GM19467 (cell line): ENCODE results near the gene UBAP2L.

Experiments
- ATAC-seq: cut with Tn5 transposase; IDR thresholded peaks from one replicate; pipeline ENCODE4 v1.9.1; 2021; ENCODE audit warnings: mild to moderate bottlenecking, moderate library complexity; ENCODE audit not compliant: unreplicated experiment

The UBAP2L gene, protein sequence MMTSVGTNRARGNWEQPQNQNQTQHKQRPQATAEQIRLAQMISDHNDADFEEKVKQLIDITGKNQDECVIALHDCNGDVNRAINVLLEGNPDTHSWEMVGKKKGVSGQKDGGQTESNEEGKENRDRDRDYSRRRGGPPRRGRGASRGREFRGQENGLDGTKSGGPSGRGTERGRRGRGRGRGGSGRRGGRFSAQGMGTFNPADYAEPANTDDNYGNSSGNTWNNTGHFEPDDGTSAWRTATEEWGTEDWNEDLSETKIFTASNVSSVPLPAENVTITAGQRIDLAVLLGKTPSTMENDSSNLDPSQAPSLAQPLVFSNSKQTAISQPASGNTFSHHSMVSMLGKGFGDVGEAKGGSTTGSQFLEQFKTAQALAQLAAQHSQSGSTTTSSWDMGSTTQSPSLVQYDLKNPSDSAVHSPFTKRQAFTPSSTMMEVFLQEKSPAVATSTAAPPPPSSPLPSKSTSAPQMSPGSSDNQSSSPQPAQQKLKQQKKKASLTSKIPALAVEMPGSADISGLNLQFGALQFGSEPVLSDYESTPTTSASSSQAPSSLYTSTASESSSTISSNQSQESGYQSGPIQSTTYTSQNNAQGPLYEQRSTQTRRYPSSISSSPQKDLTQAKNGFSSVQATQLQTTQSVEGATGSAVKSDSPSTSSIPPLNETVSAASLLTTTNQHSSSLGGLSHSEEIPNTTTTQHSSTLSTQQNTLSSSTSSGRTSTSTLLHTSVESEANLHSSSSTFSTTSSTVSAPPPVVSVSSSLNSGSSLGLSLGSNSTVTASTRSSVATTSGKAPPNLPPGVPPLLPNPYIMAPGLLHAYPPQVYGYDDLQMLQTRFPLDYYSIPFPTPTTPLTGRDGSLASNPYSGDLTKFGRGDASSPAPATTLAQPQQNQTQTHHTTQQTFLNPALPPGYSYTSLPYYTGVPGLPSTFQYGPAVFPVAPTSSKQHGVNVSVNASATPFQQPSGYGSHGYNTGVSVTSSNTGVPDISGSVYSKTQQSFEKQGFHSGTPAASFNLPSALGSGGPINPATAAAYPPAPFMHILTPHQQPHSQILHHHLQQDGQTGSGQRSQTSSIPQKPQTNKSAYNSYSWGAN

DNA sequence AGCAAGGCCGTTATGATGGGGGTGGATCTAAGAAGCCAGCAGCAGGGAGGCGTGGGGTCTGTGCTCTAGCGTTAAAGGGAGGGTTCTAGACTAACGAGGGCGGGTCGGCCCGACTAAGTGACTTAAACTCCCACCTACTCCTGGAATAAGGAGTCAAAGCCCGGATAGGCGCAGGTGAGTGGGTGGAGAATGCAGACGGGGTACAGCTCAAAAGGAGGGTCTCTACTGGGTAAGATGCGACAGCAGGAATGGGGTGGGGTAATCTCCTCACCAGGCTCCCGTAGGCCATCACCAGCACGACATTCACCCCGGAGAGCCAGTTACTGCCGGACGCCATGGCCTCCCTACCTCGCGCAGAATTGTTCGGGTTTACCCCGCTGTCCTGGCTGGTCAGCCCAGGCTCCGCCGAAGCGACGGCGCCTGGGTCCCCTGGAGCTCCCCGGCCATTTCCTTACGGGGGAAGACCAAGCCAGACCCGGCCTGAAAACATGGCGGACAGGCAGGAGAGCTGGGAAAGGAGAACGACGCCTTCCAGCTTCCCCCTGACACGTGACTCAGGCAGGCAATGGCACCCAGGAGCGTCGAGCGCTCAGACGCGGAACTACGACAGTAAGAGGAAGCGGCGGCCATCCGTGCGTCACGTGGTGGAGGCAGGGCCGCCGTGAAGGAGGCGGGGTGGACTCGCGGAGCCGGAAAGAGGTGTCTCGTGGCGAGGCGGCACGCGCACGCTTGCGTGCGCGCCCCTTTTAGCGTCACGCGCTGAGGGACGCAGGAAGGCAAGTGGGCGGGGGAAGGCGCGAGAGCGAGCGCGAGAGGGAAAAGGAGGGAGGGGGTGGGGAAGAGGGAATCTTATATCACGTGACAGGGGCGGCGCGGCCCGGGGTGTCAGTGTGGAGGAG is at the start of gene UBAP2L:
Gene UBAP2L, plus strand, starts transcription at position 885 of the 899 bp plus-strand sequence. CDS start 4,169 bp downstream, outside the sequence.
- peak; percentile 91 for ATAC-seq

GRCh38 chr1:154171223-154171583 is 49.6 kb upstream of the UBAP2L start:
- no peak for ATAC-seq

- ATAC-seq, result no peak
Measured at GRCh38 chr1:154171880-154172279, 48.9 kb upstream of the UBAP2L start.

DNA sequence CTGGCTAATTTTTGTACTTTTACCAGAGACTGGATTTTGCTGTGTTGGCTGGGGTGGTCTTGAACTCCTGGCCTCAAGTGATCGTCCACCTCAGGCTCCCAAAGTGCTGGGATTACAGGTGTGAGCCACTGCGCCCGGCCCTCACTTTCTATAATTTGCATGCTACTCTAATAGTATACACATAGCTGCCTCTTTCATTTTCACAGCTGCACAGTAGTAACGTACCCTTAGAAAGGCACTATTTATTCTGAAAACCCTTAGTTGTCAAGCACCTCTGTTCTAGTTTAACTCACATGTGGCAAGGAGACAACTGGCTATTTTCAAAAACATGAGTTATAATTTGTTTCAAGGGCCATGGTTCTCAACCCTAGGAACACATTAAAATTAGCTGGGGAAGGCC is 46.1 kb upstream of the UBAP2L start:
- no peak for ATAC-seq

DNA sequence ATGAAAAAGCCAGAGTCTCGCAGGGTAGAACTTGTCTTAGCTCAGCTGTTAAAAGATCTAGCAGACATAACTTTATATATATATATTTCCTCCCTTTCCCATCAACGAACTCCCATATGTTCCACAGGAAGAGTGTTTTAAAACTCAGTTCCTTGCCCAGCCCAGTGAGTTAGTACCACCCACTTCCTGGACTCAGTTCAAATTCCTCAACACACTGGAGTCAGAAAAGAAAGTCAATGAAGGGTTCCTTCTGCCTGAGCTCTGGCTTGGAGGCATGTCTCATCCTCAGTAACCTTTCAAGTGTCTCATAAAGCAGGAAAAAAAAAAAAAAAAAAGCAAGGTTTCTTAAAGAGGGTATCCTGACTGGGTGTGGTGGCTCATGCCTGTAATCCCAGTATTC is 44.4 kb upstream of the UBAP2L start:
- no peak for ATAC-seq

- no peak for ATAC-seq
Measured at GRCh38 chr1:154178013-154178412, 42.7 kb upstream of the UBAP2L start.

- ATAC-seq, result no peak
Measured at GRCh38 chr1:154178911-154179811, 41.6 kb upstream of the UBAP2L start.

DNA sequence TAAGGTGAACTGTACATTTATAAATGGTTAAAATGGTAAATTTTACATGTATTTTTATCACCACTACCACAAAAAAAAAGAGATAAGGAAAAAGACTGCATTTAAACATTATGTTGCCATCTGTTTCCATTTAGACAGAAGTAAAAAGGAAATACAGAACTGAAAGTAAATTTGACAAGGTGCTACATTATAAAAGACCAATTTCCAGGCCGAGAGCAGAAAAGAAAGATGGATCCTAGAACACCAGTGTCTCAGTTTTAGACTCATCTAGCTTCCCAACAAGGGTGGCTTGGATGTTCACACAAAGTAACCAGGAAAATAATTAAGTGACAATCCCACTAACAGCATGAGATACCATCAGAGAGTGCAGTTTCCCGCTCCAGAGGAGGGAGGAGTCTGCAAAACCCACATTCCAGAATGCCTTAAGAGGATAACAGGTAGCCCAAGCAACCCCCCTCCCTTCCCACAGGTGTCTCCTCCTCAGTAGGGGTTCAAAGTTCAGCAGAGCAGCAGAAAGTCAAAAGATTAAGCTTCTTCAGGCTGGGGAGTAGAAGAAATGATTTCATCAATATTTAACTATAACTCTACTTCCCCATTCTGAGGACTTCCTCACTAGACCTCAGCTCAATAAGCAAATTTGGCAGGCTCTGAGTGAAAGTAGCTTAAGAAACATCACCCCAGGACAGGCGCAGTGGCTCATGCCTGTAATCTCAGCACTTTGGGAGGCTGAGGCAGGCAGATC is 40.6 kb upstream of the UBAP2L start:
- ATAC-seq, result no peak

DNA sequence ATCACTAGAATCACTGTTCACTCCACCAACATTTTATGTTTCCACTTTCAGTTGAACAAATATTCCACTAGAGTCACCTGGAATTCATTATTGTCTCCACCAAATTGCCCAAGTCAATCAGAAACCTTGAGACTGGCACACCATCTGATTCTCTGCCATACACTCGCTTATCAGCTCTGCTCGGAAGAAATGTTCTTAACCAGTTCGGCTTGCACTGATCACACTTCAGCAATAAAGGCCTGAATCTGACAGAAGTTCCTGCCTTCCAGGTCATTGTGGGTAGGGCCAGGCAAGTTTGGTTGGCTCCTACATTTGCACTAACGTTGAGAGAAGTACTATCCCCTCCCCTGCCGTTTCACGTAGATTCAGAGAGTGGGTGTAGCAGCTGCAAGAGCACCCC is 38.8 kb upstream of the UBAP2L start:
- ATAC-seq, result no peak

DNA sequence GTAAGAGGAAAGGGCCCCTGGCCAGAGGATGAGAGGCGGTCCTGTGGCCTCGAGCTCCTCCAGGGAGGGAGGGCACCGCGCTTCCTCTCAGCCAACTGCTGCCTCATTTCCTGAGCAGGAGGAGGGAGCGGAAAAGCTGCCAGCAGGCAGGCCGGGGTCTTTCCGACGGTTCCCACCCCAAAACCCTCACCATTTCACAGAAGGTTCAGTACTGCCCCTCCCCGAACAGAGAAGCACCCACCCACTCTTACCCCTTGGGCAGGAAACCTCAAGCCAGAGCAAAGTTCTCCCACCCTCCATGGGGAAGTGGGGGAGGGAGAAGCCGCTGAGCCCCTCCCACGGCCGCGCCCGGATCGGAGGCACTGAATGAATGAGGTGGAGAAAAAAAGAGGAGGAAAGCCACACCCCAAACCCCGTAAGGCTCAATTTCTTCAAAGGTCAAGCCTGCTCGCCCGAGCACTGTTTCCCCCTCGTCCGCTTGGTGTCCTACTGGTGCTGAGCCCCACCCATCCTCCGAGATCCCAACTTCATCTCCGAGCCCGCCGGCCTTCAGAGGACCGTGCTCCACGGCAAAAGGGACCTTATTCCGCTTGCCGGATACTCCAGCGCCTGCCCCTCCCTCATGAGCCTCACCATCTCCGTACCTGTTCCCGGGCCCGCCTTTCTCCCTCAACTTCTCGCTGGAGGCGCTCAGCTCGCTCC is 38.3 kb upstream of the UBAP2L start:
- ATAC-seq, result peak; percentile 49

GRCh38 chr1:154183046-154183915 is 37.5 kb upstream of the UBAP2L start:
- ATAC-seq, result peak; percentile 65

DNA sequence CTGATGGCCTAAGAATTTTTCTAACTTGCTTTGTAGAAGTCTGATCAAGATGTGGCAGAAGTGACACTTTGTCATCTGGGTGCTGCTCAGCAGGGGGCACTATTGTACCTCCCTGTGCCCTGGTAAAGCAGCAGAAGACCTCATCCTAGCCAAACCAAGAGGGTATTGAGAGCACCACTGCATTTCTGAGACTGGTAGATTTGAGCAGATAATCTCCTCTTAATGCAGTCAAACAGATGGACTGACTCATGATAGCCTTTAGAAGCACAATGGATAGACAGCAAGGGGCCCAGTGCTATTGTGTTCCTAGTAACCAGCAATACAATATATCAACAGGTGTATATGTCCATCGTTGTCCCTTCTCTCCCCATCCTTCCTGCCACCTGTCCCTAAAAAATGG is 34.6 kb upstream of the UBAP2L start:
- ATAC-seq, result no peak

- no peak for ATAC-seq
Measured at GRCh38 chr1:154186852-154187501, 33.8 kb upstream of the UBAP2L start.

DNA sequence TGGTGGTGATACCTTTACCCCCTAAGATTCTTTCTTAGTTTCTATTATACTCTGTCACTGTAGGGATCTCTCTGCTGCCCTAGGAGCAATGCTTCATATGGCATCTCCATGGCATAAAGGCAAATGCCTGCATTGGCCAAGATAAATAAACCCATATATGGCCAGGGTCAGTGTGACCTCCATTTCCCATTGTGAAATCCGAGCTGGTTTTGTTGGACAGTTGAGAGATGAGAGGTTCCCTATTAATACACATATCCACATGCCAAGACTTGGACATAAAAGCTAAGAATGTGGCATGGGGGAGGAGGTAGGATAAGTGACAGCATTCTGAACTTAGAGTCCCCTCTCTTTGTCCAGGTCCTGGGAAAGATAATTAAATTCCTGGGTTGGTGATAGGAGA is 30.2 kb upstream of the UBAP2L start:
- no peak for ATAC-seq

- no peak for ATAC-seq
Measured at GRCh38 chr1:154191990-154192461, 28.7 kb upstream of the UBAP2L start, which contains the start of gene TPM3. Gene TPM3, minus strand, starts transcription at chr1:154192100. Its CDS starts 82 bp downstream, at chr1:154192018.

- ATAC-seq, result no peak
Measured at GRCh38 chr1:154192476-154192875, 28.3 kb upstream of the UBAP2L start.
